SK-N-SH treated with all-trans-retinoic acid at 6 μM for 48 hours (cell line): Measurements from ENCODE around the gene HAND2.

Experiments
- ARNTL ChIP-seq: fragments of 450-650 bp; formaldehyde crosslinking; IDR thresholded peaks from 2 replicates; pipeline ENCODE4 v1.5.0; 2020; ENCODE audit warnings: low read depth, mild to moderate bottlenecking, moderate library complexity, borderline replicate concordance
- CSRNP3 ChIP-seq: fragments of 250-450 bp; sonication (Bioruptor Pico); IDR thresholded peaks from 2 replicates; pipeline ENCODE4 v1.5.1; 2021; ENCODE audit warnings: mild to moderate bottlenecking, moderate library complexity
- GLIS3 ChIP-seq: fragments of 250-450 bp; sonication (Bioruptor Pico); IDR thresholded peaks from 2 replicates; pipeline ENCODE4 v1.5.0; 2020; ENCODE audit warnings: mild to moderate bottlenecking, moderate library complexity
- PATZ1 ChIP-seq: fragments of 250-450 bp; sonication (Bioruptor Pico); IDR thresholded peaks from 2 replicates; pipeline ENCODE4 v1.8.0; 2020; ENCODE audit warnings: mild to moderate bottlenecking, moderate library complexity, borderline replicate concordance
- RARB ChIP-seq: fragments of 250-450 bp; sonication (Bioruptor Pico); IDR thresholded peaks from 2 replicates; pipeline ENCODE4 v1.8.0; 2021; ENCODE audit warnings: mild to moderate bottlenecking, moderate library complexity
- ZC3H10 ChIP-seq: fragments of 250-450 bp; sonication (Bioruptor Pico); IDR thresholded peaks from 2 replicates; pipeline ENCODE4 v1.5.1; 2021; ENCODE audit warnings: mild to moderate bottlenecking, moderate library complexity
- ZFP30 ChIP-seq: fragments of 450-650 bp; formaldehyde crosslinking; IDR thresholded peaks from 2 replicates; pipeline ENCODE4 v1.5.0; 2022; ENCODE audit warnings: mild to moderate bottlenecking, moderate library complexity
- ZNF8 ChIP-seq: fragments of 450-650 bp; formaldehyde crosslinking; IDR thresholded peaks from 2 replicates; pipeline ENCODE4 v1.5.0; 2020; ENCODE audit warnings: mild to moderate bottlenecking, moderate library complexity

DNA sequence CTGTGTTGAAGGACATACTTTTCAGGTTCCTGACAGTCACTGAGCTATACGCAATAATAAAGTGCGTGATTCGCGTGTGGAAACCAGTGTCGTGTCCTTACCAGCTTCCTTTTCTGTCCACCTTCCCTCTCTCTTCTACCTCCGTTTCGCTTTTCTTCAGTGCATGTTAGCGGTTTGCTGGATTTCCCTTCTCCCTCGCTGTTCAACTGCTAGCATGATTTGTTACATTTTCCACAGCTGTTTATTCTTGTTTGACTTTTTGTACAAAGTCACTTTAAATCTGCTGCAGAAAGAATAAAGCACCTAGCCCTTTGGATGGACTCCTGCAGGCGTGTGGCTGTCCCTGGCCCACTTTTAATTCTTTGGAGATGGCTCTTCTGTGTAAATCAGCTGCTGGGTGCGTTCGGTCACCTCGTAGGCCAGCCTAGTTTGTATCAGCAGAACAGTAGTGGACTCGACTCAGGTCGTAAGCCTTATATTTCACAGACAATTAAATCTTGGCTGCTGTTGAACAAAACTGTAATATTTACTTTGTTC lies 8.9 kb upstream of the HAND2 start:
- TF ChIP-seq GLIS3 (CRISPR knock-in tag) (no peak), PATZ1 (CRISPR knock-in tag) (no peak), CSRNP3 (CRISPR knock-in tag) (no peak), ZFP30 (CRISPR knock-in tag) (no peak), ZNF8 (CRISPR knock-in tag) (no peak), RARB (CRISPR knock-in tag) (no peak), ARNTL (no peak), ZC3H10 (CRISPR knock-in tag) (no peak)
